HEK293 (cell line): ENCODE data around the gene OSTC.

ENCODE experiments used
- CTCF ChIA-PET: fragments of 350-600 bp; formaldehyde crosslinking; extraction: SDS; loops from one replicate; lab custom pipeline; 2021; ENCODE audit warnings: antibody characterized with exemption; lab: Yijun Ruan, JAX
- POLR2A ChIA-PET: fragments of 300-600 bp; formaldehyde crosslinking; extraction: SDS; loops from one replicate; lab custom pipeline; 2020; ENCODE audit warnings: antibody characterized with exemption, inconsistent platforms; lab: Yijun Ruan, JAX
- H3K27ac ChIP-seq: fragments of 200-500 bp; sonication (Bioruptor generic); 2 replicates; pipeline ENCODE4 v1.5.1; 2014; ENCODE audit warnings: low read depth, low read length, control low read depth, inconsistent platforms; ENCODE audit errors: extremely low read depth
- H3K36me3 ChIP-seq, 2 experiments: fragments of 200-500 bp in 1 of 2; sonication (Bioruptor generic) in 1 of 2; 1 replicate in 1 of 2; 2 replicates in 1 of 2; pipeline ENCODE4 v1.5.1; 2014 to 2017; ENCODE audit warnings: inconsistent platforms in 2 of 2, low read length in 2 of 2; ENCODE audit not compliant: control insufficient read depth in 2 of 2, insufficient read depth in 1 of 2
- H3K4me1 ChIP-seq: fragments of 200-500 bp; sonication (Bioruptor generic); 2 replicates; pipeline ENCODE4 v1.5.1; 2014; ENCODE audit warnings: mild to moderate bottlenecking, low read length, inconsistent platforms; ENCODE audit not compliant: control insufficient read depth, insufficient read depth
- H3K4me3 ChIP-seq: 2 replicates; pipeline ENCODE4 v1.5.1; 2011; ENCODE audit warnings: low read depth, mild to moderate bottlenecking, control low read depth, low read length, moderate library complexity
- H3K9me3 ChIP-seq: fragments of 200-500 bp; sonication (Bioruptor generic); 2 replicates; pipeline ENCODE4 v1.5.1; 2014; ENCODE audit warnings: low read depth, low read length, inconsistent platforms; ENCODE audit not compliant: control insufficient read depth, insufficient read depth
- MYNN ChIP-seq: fragments of 450-650 bp; formaldehyde crosslinking; IDR thresholded peaks from 2 replicates; pipeline ENCODE4 v1.5.1; 2016; ENCODE audit warnings: missing biosample characterization, missing genetic modification characterization, borderline replicate concordance
- PRDM10 ChIP-seq: fragments of 450-650 bp; formaldehyde crosslinking; IDR thresholded peaks from 2 replicates; pipeline ENCODE4 v1.5.1; 2016; ENCODE audit warnings: missing biosample characterization, missing genetic modification characterization
- SP3 ChIP-seq: fragments of 450-650 bp; formaldehyde crosslinking; IDR thresholded peaks from 2 replicates; pipeline ENCODE4 v1.5.1; 2016; ENCODE audit warnings: missing biosample characterization, missing genetic modification characterization
- ZFP41 ChIP-seq: fragments of 450-650 bp; formaldehyde crosslinking; IDR thresholded peaks from 2 replicates; pipeline ENCODE4 v1.5.1; 2016; ENCODE audit warnings: missing biosample characterization, missing genetic modification characterization, borderline replicate concordance
- ZNF202 ChIP-seq: fragments of 450-650 bp; formaldehyde crosslinking; IDR thresholded peaks from 2 replicates; pipeline ENCODE4 v1.5.1; 2016; ENCODE audit warnings: missing biosample characterization, missing genetic modification characterization, borderline replicate concordance
- ZNF211 ChIP-seq: fragments of 450-650 bp; formaldehyde crosslinking; IDR thresholded peaks from 2 replicates; pipeline ENCODE4 v1.5.1; 2016; ENCODE audit warnings: low read depth, missing biosample characterization, missing genetic modification characterization
- ZNF26 ChIP-seq: fragments of 450-650 bp; formaldehyde crosslinking; IDR thresholded peaks from 2 replicates; pipeline ENCODE4 v1.5.1; 2016; ENCODE audit warnings: missing biosample characterization, missing genetic modification characterization
- ZNF354C ChIP-seq: fragments of 450-650 bp; formaldehyde crosslinking; IDR thresholded peaks from 2 replicates; pipeline ENCODE4 v1.5.1; 2016; ENCODE audit warnings: missing biosample characterization, missing genetic modification characterization, low read depth, borderline replicate concordance
- ZNF362 ChIP-seq: fragments of 450-650 bp; formaldehyde crosslinking; IDR thresholded peaks from 2 replicates; pipeline ENCODE4 v1.5.1; 2016; ENCODE audit warnings: missing biosample characterization, missing genetic modification characterization
- ZNF449 ChIP-seq: fragments of 450-650 bp; formaldehyde crosslinking; IDR thresholded peaks from 2 replicates; pipeline ENCODE4 v1.5.1; 2017; ENCODE audit warnings: missing biosample characterization, mild to moderate bottlenecking, missing genetic modification characterization, moderate library complexity
- ZNF501 ChIP-seq: fragments of 450-650 bp; formaldehyde crosslinking; IDR thresholded peaks from 2 replicates; pipeline ENCODE4 v1.5.1; 2016; ENCODE audit warnings: missing biosample characterization, missing genetic modification characterization
- ZNF529 ChIP-seq: fragments of 450-650 bp; formaldehyde crosslinking; IDR thresholded peaks from 2 replicates; pipeline ENCODE4 v1.5.1; 2017; ENCODE audit warnings: missing genetic modification characterization, missing biosample characterization; ENCODE audit not compliant: insufficient replicate concordance
- ZNF530 ChIP-seq: fragments of 450-650 bp; formaldehyde crosslinking; IDR thresholded peaks from 2 replicates; pipeline ENCODE4 v1.5.1; 2016; ENCODE audit warnings: low read depth, missing biosample characterization, missing genetic modification characterization
- ZNF600 ChIP-seq: fragments of 450-650 bp; formaldehyde crosslinking; IDR thresholded peaks from 2 replicates; pipeline ENCODE4 v1.5.1; 2016; ENCODE audit warnings: missing biosample characterization, missing genetic modification characterization
- ZNF707 ChIP-seq: fragments of 450-650 bp; formaldehyde crosslinking; IDR thresholded peaks from 2 replicates; pipeline ENCODE4 v1.5.1; 2016; ENCODE audit warnings: missing biosample characterization, missing genetic modification characterization
- ZNF776 ChIP-seq: fragments of 450-650 bp; formaldehyde crosslinking; IDR thresholded peaks from 2 replicates; pipeline ENCODE4 v1.5.0; 2017; ENCODE audit warnings: missing biosample characterization, missing genetic modification characterization, borderline replicate concordance
- ZSCAN16 ChIP-seq: fragments of 450-650 bp; formaldehyde crosslinking; IDR thresholded peaks from 2 replicates; pipeline ENCODE4 v1.5.1; 2016; ENCODE audit warnings: missing biosample characterization, missing genetic modification characterization
- TF ChIP-seq, protein P1 (sequence below): fragments of 450-650 bp; formaldehyde crosslinking; IDR thresholded peaks from 2 replicates; pipeline ENCODE4 v1.5.1; 2016; ENCODE audit warnings: missing biosample characterization, missing genetic modification characterization
- TF ChIP-seq, protein P2 (sequence below): fragments of 450-650 bp; formaldehyde crosslinking; IDR thresholded peaks from 2 replicates; pipeline ENCODE4 v1.5.1; 2016; ENCODE audit warnings: missing biosample characterization, missing genetic modification characterization
- TF ChIP-seq, protein P3 (sequence below): fragments of 450-650 bp; formaldehyde crosslinking; IDR thresholded peaks from 2 replicates; pipeline ENCODE4 v1.5.0; 2017; ENCODE audit warnings: missing biosample characterization, missing genetic modification characterization, borderline replicate concordance

The OSTC gene

DNA sequence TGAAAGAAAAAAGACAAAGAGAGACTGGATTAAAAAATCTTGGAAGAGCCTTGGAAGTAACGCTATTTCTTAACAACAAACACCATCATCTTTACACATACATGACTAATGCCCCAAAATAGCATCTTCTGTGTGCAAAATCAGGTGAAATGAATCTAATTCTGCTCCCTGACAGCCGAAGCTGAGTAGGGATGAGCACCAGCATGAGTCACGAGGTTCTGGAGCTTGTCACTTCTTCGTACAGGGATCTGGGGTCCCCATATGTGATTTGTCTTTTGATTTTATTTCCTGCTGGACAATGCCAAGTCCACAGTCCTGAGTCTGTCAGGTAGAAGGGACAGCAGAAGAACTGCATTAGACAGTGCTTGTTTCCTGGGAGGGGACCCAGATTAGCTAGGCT lies 55.9 kb downstream of the OSTC start (continued):
- TF ChIP-seq PRDM10, result no peak

GRCh38 chr4:108709234-108709633 lies 58.8 kb downstream of the OSTC start:
- no peak overlapping the region for H3K4me3 ChIP-seq
- no peak overlapping the region for H3K27ac ChIP-seq
- ChIA-PET POLR2A (no interaction called here), CTCF (no interaction called here)
- no peaks in the 10 kb centered on the region for H3K9me3 ChIP-seq
- no peaks in the 10 kb centered on the region for H3K4me1 ChIP-seq
- TF ChIP-seq, protein P1, sequence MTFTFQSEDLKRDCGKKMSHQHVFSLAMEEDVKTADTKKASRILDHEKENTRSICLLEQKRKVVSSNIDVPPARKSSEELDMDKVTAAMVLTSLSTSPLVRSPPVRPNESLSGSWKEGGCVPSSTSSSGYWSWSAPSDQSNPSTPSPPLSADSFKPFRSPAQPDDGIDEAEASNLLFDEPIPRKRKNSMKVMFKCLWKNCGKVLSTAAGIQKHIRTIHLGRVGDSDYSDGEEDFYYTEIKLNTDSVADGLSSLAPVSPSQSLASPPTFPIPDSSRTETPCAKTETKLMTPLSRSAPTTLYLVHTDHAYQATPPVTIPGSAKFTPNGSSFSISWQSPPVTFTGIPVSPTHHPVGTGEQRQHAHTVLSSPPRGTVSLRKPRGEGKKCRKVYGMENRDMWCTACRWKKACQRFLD (tag by site-specific recombination), result no peak
- TF ChIP-seq SP3 (tag by site-specific recombination) (no peak), ZNF776 (tag by site-specific recombination) (no peak), ZNF501 (no peak), ZNF529 (no peak), ZNF26 (tag by site-specific recombination) (no peak), ZNF362 (tag by site-specific recombination) (no peak), MYNN (tag by site-specific recombination) (no peak), ZNF707 (tag by site-specific recombination) (no peak), ZNF449 (tag by site-specific recombination) (no peak), ZNF211 (tag by site-specific recombination) (no peak), ZNF202 (tag by site-specific recombination) (no peak), ZFP41 (no peak), ZNF354C (tag by site-specific recombination) (no peak), ZSCAN16 (no peak), ZNF600 (tag by site-specific recombination) (no peak), ZNF530 (no peak)
- TF ChIP-seq, protein P2, sequence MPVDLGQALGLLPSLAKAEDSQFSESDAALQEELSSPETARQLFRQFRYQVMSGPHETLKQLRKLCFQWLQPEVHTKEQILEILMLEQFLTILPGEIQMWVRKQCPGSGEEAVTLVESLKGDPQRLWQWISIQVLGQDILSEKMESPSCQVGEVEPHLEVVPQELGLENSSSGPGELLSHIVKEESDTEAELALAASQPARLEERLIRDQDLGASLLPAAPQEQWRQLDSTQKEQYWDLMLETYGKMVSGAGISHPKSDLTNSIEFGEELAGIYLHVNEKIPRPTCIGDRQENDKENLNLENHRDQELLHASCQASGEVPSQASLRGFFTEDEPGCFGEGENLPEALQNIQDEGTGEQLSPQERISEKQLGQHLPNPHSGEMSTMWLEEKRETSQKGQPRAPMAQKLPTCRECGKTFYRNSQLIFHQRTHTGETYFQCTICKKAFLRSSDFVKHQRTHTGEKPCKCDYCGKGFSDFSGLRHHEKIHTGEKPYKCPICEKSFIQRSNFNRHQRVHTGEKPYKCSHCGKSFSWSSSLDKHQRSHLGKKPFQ (tag by site-specific recombination), result no peak
- TF ChIP-seq, protein P3, sequence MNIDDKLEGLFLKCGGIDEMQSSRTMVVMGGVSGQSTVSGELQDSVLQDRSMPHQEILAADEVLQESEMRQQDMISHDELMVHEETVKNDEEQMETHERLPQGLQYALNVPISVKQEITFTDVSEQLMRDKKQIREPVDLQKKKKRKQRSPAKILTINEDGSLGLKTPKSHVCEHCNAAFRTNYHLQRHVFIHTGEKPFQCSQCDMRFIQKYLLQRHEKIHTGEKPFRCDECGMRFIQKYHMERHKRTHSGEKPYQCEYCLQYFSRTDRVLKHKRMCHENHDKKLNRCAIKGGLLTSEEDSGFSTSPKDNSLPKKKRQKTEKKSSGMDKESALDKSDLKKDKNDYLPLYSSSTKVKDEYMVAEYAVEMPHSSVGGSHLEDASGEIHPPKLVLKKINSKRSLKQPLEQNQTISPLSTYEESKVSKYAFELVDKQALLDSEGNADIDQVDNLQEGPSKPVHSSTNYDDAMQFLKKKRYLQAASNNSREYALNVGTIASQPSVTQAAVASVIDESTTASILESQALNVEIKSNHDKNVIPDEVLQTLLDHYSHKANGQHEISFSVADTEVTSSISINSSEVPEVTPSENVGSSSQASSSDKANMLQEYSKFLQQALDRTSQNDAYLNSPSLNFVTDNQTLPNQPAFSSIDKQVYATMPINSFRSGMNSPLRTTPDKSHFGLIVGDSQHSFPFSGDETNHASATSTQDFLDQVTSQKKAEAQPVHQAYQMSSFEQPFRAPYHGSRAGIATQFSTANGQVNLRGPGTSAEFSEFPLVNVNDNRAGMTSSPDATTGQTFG, result no peak
- H3K36me3 ChIP-seq, result no peaks in the 10 kb centered on the region
